WERI-Rb-1 (cell line): ENCODE data around the gene ZFAND6.

ENCODE experiments used
- DNase-seq: peaks from one replicate; pipeline ENCODE4 v3.0.0-alpha.2; 2020
- H3K27ac ChIP-seq: fragments of 250-450 bp; sonication (Bioruptor Pico); 2 replicates; pipeline ENCODE4 v1.5.1; 2020; ENCODE audit warnings: mild to moderate bottlenecking, moderate library complexity
- H3K27me3 ChIP-seq: fragments of 250-450 bp; sonication (Bioruptor Pico); 2 replicates; pipeline ENCODE4 v1.5.1; 2021; ENCODE audit warnings: mild to moderate bottlenecking, low read depth, moderate library complexity; ENCODE audit not compliant: insufficient read depth, severe bottlenecking
- H3K36me3 ChIP-seq: fragments of 250-450 bp; sonication (Bioruptor Pico); 2 replicates; pipeline ENCODE4 v1.5.1; 2020; ENCODE audit warnings: mild to moderate bottlenecking, moderate library complexity
- H3K4me3 ChIP-seq: 2 replicates; pipeline ENCODE4 v1.5.1; 2011; ENCODE audit warnings: low read depth, mild to moderate bottlenecking, control low read depth, low read length
- H3K9me3 ChIP-seq: fragments of 250-450 bp; sonication (Bioruptor Pico); 2 replicates; pipeline ENCODE4 v1.5.1; 2021; ENCODE audit warnings: mild to moderate bottlenecking, moderate library complexity; ENCODE audit not compliant: severe bottlenecking
- TF ChIP-seq, protein P1 (sequence below): IDR thresholded peaks from 2 replicates; pipeline ENCODE4 v1.5.1; 2011; ENCODE audit warnings: low read depth, mild to moderate bottlenecking, control low read depth, inconsistent platforms, low read length

ZFAND6 gene

GRCh38 chr15:80106051-80106450 lies 46.6 kb downstream of the ZFAND6 start:
- no peak overlapping the region for H3K27ac ChIP-seq
- DNase-seq, result no peak
- TF ChIP-seq, protein P1, sequence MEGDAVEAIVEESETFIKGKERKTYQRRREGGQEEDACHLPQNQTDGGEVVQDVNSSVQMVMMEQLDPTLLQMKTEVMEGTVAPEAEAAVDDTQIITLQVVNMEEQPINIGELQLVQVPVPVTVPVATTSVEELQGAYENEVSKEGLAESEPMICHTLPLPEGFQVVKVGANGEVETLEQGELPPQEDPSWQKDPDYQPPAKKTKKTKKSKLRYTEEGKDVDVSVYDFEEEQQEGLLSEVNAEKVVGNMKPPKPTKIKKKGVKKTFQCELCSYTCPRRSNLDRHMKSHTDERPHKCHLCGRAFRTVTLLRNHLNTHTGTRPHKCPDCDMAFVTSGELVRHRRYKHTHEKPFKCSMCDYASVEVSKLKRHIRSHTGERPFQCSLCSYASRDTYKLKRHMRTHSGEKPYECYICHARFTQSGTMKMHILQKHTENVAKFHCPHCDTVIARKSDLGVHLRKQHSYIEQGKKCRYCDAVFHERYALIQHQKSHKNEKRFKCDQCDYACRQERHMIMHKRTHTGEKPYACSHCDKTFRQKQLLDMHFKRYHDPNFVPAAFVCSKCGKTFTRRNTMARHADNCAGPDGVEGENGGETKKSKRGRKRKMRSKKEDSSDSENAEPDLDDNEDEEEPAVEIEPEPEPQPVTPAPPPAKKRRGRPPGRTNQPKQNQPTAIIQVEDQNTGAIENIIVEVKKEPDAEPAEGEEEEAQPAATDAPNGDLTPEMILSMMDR, result no peak
- peaks cover 2% of the 10 kb centered on the region; the same call in 1 of the 2 replicates for H3K36me3 ChIP-seq
- no peaks in the 10 kb centered on the region for H3K27me3 ChIP-seq
- H3K4me3 ChIP-seq, result no peak overlapping the region
- H3K9me3 ChIP-seq, result no peaks in the 10 kb centered on the region

DNA sequence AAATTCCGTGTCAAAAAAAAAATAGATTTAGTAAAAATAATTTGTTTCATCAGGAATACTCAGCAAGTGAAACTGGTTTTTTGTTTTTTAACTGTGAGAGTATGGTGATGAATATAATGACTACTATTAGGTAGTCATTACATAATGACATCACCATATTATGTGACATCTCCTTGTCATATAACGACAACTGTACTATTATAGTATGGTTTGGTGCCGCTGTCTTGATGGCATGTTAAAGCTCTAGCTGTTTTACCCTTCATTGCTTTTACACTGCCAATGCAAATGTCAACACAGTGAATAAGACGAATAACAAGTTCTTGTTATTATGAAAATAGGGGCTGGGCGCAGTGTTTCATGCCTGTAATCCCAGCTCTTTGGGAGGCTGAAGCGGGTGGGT lies 47.7 kb downstream of the ZFAND6 start:
- Histone ChIP-seq H3K36me3 (peaks cover 2% of the 10 kb centered on the region; the same call in 1 of the 2 replicates), H3K27me3 (no peaks in the 10 kb centered on the region), H3K4me3 (no peak overlapping the region), H3K9me3 (no peaks in the 10 kb centered on the region), H3K27ac (no peak overlapping the region)
- DNase-seq, result no peak
- TF ChIP-seq, protein P1, result no peak

GRCh38 chr15:80107774-80108173 lies 48.3 kb downstream of the ZFAND6 start:
- Histone ChIP-seq H3K9me3 (no peaks in the 10 kb centered on the region), H3K27ac (no peak overlapping the region), H3K27me3 (no peaks in the 10 kb centered on the region), H3K4me3 (no peak overlapping the region), H3K36me3 (peaks cover 2% of the 10 kb centered on the region; the same call in 1 of the 2 replicates)
- no peak for DNase-seq
- TF ChIP-seq, protein P1, result no peak

- no peaks in the 10 kb centered on the region for H3K9me3 ChIP-seq
- no peaks in the 10 kb centered on the region; the same call in 1 of the 2 replicates for H3K36me3 ChIP-seq
- no peak for DNase-seq
- no peaks in the 10 kb centered on the region for H3K27me3 ChIP-seq
- H3K4me3 ChIP-seq, result no peak overlapping the region
- no peak overlapping the region for H3K27ac ChIP-seq
- TF ChIP-seq, protein P1, result no peak
These were observed 49.9 kb downstream of the ZFAND6 start for GRCh38 chr15:80109388-80109787.

- Histone ChIP-seq H3K36me3 (no peaks in the 10 kb centered on the region), H3K27ac (no peak overlapping the region), H3K27me3 (no peaks in the 10 kb centered on the region), H3K4me3 (no peak overlapping the region), H3K9me3 (no peaks in the 10 kb centered on the region)
- no peak for DNase-seq
- TF ChIP-seq, protein P1, result no peak
These were observed 51.4 kb downstream of the ZFAND6 start for GRCh38 chr15:80110920-80111319.

DNA sequence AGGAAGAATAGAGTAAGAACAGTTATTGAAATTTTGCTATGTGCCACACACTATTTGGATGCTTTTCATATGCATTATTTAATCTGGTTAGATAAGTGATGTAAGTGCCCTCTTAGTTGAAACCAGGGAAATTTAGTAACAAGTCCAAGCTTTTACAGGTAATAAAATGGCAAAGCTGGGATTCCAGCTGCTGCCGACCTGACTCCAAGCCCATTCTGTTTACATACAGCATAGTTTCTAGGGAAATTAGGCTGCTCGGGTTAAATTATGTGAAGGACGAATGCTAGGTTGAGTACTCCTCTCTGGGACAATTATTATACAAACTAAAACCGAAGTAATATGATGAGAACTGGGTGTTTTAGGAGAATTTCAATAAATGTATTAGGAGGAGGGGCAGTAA lies 54.6 kb downstream of the ZFAND6 start:
- H3K9me3 ChIP-seq, result no peaks in the 10 kb centered on the region
- H3K4me3 ChIP-seq, result no peak overlapping the region
- no peaks in the 10 kb centered on the region for H3K27me3 ChIP-seq
- TF ChIP-seq, protein P1, result no peak
- H3K27ac ChIP-seq, result no peak overlapping the region
- DNase-seq, result no peak
- H3K36me3 ChIP-seq, result no peaks in the 10 kb centered on the region
